HEK293T (cell line): ENCODE data around the gene SLC26A5.

ENCODE experiments used
- ARNT ChIP-seq: fragments of 450-650 bp; IDR thresholded peaks from 2 replicates; pipeline ENCODE4 v1.6.1; 2017; ENCODE audit warnings: mild to moderate bottlenecking
- BHLHE40 ChIP-seq: fragments of 450-650 bp; IDR thresholded peaks from 2 replicates; pipeline ENCODE4 v1.6.1; 2016; ENCODE audit warnings: mild to moderate bottlenecking, moderate library complexity, borderline replicate concordance
- FOXA1 ChIP-seq: fragments of 450-650 bp; IDR thresholded peaks from 2 replicates; pipeline ENCODE4 v1.6.1; 2016; ENCODE audit warnings: mild to moderate bottlenecking
- FOXK2 ChIP-seq: fragments of 450-650 bp; IDR thresholded peaks from 2 replicates; pipeline ENCODE4 v1.6.1; 2016; ENCODE audit warnings: mild to moderate bottlenecking
- FOXM1 ChIP-seq: fragments of 450-650 bp; IDR thresholded peaks from 2 replicates; pipeline ENCODE4 v1.6.1; 2017; ENCODE audit warnings: mild to moderate bottlenecking, borderline replicate concordance
- HDGF ChIP-seq: fragments of 450-650 bp; IDR thresholded peaks from 2 replicates; pipeline ENCODE4 v1.6.1; 2017; ENCODE audit warnings: antibody characterized with exemption, borderline replicate concordance
- SP1 ChIP-seq: fragments of 450-650 bp; IDR thresholded peaks from 2 replicates; pipeline ENCODE4 v1.6.1; 2017
- TF ChIP-seq, protein P1 (sequence below): fragments of 450-650 bp; IDR thresholded peaks from 2 replicates; pipeline ENCODE4 v1.6.1; 2016

DNA sequence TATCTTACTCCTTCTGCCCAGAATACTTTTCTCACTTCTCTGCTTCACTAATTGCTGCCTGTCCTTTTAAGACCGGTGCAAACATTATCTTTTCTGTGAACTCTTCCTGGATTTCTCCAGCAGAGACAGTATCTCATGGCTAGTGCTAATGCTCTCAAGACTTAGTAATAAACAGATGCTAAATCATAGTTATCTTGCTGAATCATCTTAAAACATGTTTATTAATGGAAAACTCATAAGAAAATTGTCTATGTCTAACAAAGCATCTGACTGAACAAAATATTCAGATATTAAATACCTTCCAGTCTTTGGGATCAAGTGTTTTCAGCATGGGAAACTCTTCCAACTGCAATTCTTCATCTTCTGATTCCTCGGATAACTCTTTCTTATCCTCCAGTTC, 104.5 kb downstream of the SLC26A5 start:
- TF ChIP-seq BHLHE40 (no peak), SP1 (no peak), FOXK2 (no peak), FOXM1 (no peak), FOXA1 (no peak), ARNT (no peak), HDGF (no peak)
- TF ChIP-seq, protein P1, sequence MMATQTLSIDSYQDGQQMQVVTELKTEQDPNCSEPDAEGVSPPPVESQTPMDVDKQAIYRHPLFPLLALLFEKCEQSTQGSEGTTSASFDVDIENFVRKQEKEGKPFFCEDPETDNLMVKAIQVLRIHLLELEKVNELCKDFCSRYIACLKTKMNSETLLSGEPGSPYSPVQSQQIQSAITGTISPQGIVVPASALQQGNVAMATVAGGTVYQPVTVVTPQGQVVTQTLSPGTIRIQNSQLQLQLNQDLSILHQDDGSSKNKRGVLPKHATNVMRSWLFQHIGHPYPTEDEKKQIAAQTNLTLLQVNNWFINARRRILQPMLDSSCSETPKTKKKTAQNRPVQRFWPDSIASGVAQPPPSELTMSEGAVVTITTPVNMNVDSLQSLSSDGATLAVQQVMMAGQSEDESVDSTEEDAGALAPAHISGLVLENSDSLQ, result no peak
